MCF 10A (cell line): Measurements from ENCODE around the gene CD96. TPM values are rescaled to one million over a fixed set of nuclear protein-coding genes. Genes with fewer than 3 reads are reported as not detected.

Experiments used
- BruUV-seq: library from RNA; stranded (reverse); fragments of 400-500 nt; replicated peaks from 2 replicates; lab custom pipeline; 2021; lab: Mats Ljungman, UMichigan
- CTCF ChIA-PET: fragments of 300-600 bp; sonication (Branson Sonifier 250); formaldehyde crosslinking; extraction: SDS; loops from one replicate; lab custom pipeline; 2021; ENCODE audit warnings: antibody characterized with exemption, inconsistent platforms; lab: Yijun Ruan, JAX
- POLR2A ChIA-PET: fragments of 300-600, 350-650 bp; sonication (Branson Sonifier 250); formaldehyde crosslinking; extraction: SDS; loops from one replicate; lab custom pipeline; 2020; ENCODE audit warnings: antibody characterized with exemption, inconsistent platforms; lab: Yijun Ruan, JAX
- DNase-seq: peaks from one replicate; pipeline ENCODE4 v3.0.0-alpha.2; 2018; ENCODE audit not compliant: unreplicated experiment
- H3K27ac Mint-ChIP-seq: one replicate; pipeline ENCODE4 v1.8.0; 2022; ENCODE audit warnings: mild to moderate bottlenecking, low read depth, mixed read lengths; ENCODE audit not compliant: unreplicated experiment
- H3K27me3 Mint-ChIP-seq: one replicate; pipeline ENCODE4 v1.8.0; 2022; ENCODE audit warnings: mixed read lengths; ENCODE audit not compliant: insufficient read depth, unreplicated experiment
- H3K36me3 Mint-ChIP-seq: one replicate; pipeline ENCODE4 v1.8.0; 2022; ENCODE audit warnings: mild to moderate bottlenecking, moderate library complexity, mixed read lengths; ENCODE audit not compliant: insufficient read depth, unreplicated experiment
- H3K4me1 Mint-ChIP-seq: one replicate; pipeline ENCODE4 v1.8.0; 2022; ENCODE audit warnings: mixed read lengths; ENCODE audit not compliant: insufficient read depth, unreplicated experiment
- H3K4me3 Mint-ChIP-seq: one replicate; pipeline ENCODE4 v1.8.0; 2022; ENCODE audit warnings: mild to moderate bottlenecking, moderate library complexity, mixed read lengths; ENCODE audit not compliant: unreplicated experiment
- H3K9me3 Mint-ChIP-seq: one replicate; pipeline ENCODE4 v1.8.0; 2022; ENCODE audit warnings: mixed read lengths; ENCODE audit not compliant: unreplicated experiment
- intact Hi-C: fragments of 100-400 bp; cut with micrococcal nuclease; formaldehyde crosslinking; loops from 2 replicates; pipeline ENCODE4 v1.14.1; 2022
- total RNA-seq: library from RNA; stranded (reverse); gene quantifications from 2 replicates; pipeline ENCODE4 v1.2.3, GENCODE V29; 2022
- TF ChIP-seq, protein P1 (sequence below): fragments of 200-600 bp; IDR thresholded peaks from one replicate; pipeline ENCODE4 v1.8.0; 2022; ENCODE audit warnings: antibody characterized with exemption, mild to moderate bottlenecking; ENCODE audit not compliant: unreplicated experiment

The CD96 gene
- total RNA-seq, 1 experiment from 2014 or later = 0.09 TPM

DNA sequence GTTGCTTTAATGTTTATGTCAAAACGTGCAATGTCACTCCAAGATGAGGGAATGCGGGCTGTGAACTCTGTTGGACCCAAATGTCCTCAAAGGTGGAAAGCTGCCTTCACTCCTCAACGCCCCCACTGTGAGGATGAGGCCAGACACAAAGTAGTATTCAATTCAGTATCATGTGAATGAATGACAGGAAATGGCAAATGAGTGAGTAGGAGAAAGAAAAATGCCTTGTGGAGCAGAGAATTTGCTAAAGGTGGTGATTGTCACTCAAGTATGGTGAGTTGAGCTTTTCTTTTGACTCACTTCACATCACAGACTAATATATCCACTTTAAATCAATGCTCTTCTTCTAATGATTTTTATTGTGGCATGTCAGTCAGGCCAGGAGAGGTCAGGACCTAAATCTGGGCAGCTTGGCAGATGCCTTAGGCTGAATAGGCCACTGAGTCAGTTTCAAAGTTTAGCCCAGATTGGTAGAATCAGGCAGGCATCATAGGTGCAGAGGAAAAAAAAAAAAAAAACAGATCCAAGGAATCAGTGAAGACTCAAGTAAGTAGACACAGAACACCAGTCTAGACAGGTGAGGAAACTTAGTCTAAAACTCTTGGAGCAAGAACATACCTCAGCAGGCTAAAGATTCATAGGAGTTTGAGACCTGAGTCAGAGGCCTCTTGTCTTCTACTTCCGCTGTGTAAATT is 124.2 kb downstream of the CD96 start:
- no peak overlapping the region for H3K27ac Mint-ChIP-seq
- POLR2A ChIA-PET = interaction anchor here (0.8 to 2.1 kb wide), 5 partner anchors 11 to 86 kb away, joined by 3 to 4 read pairs (median 3); no protein-coding TSS in a partner anchor

DNA sequence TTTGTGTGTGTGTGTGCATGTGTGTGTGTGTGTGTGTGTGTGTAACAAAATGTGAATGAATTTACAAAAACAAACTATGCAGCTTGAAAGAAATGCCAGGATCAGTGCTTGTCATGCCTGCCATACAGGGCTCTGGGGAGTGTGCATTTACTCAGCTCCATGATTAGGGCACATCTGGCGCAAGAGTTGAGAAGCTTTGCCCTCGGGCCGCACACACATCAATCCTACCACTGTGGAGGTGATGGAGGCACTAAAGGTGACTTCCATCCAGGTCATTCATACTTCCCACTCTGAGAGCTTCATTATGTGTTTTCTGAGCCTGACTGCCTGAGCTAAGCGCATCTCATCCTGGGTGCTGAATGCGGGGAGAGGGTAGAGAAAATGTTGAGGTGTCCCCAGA is 125.2 kb downstream of the CD96 start:
- TF ChIP-seq, protein P1, sequence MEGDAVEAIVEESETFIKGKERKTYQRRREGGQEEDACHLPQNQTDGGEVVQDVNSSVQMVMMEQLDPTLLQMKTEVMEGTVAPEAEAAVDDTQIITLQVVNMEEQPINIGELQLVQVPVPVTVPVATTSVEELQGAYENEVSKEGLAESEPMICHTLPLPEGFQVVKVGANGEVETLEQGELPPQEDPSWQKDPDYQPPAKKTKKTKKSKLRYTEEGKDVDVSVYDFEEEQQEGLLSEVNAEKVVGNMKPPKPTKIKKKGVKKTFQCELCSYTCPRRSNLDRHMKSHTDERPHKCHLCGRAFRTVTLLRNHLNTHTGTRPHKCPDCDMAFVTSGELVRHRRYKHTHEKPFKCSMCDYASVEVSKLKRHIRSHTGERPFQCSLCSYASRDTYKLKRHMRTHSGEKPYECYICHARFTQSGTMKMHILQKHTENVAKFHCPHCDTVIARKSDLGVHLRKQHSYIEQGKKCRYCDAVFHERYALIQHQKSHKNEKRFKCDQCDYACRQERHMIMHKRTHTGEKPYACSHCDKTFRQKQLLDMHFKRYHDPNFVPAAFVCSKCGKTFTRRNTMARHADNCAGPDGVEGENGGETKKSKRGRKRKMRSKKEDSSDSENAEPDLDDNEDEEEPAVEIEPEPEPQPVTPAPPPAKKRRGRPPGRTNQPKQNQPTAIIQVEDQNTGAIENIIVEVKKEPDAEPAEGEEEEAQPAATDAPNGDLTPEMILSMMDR = no peak
- BruUV-seq = no TSS peak
- H3K4me1 Mint-ChIP-seq = peaks cover 33% of the 10 kb centered on the region

More for the DNA sequence above, 124.2 kb downstream of the CD96 start:
- no peak overlapping the region for H3K4me3 Mint-ChIP-seq
- H3K4me1 Mint-ChIP-seq = peaks cover 33% of the 10 kb centered on the region
- no peaks in the 10 kb centered on the region for H3K36me3 Mint-ChIP-seq
- CTCF ChIA-PET = interaction anchor here (0.5 to 2.4 kb wide), 13 partner anchors 14 to 348 kb away, joined by 3 to 6 read pairs (median 4); no protein-coding TSS in a partner anchor
- TF ChIP-seq, protein P1 = no peak
- DNase-seq = no peak
- intact Hi-C loops = no loop called here
- H3K9me3 Mint-ChIP-seq = peaks cover 11% of the 10 kb centered on the region
- H3K27me3 Mint-ChIP-seq = no peaks in the 10 kb centered on the region
- BruUV-seq = no TSS peak

DNA sequence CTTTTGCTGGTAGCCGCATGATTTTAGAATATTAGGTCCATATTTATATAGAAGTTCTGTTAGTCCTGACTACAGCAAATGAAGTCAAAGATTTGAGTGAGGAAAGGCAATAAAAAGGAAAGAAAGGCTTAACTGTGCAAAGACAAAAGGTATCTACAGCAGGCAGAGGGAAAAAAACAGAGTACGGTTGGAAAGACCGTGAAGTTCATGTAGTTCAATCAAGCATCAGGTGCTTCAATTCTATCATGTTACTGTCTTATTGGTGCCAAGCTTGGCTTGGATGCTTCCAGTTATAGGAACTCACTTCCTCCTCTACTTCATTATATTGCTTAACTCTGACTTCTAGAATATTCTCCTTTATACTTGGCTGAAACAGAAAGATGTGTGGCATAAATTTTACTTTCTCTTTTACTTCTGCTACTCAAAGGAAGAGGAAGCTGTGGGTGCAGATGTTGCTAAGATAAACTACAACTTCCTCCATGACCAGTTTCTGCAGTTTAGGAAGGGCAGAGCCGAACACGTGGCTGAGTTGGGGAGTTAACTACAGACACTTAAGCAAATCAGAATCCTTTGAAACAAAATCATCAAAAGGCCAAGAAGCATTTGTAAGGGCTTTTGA is 125.7 kb downstream of the CD96 start:
- H3K4me1 Mint-ChIP-seq = peaks cover 33% of the 10 kb centered on the region
- H3K27me3 Mint-ChIP-seq = no peaks in the 10 kb centered on the region
- H3K27ac Mint-ChIP-seq = no peak overlapping the region
- peaks cover 5% of the 10 kb centered on the region for H3K9me3 Mint-ChIP-seq
- TF ChIP-seq, protein P1 = no peak
- no peak for DNase-seq
- no peak overlapping the region for H3K4me3 Mint-ChIP-seq
- BruUV-seq = no TSS peak
- ChIA-PET CTCF (interaction anchor here (0.6 to 2.4 kb wide), 12 partner anchors 8 to 300 kb away, joined by 3 to 9 read pairs (median 5); no protein-coding TSS in a partner anchor), POLR2A (interaction anchor here (0.6 to 2.1 kb wide), 5 partner anchors 10 to 437 kb away, joined by 3 to 7 read pairs (median 3); no protein-coding TSS in a partner anchor)
- intact Hi-C loops = no loop called here
- H3K36me3 Mint-ChIP-seq = no peaks in the 10 kb centered on the region

More for the DNA sequence above, 125.2 kb downstream of the CD96 start:
- H3K27ac Mint-ChIP-seq = no peak overlapping the region
- POLR2A ChIA-PET = interaction anchor here (0.6 to 2.1 kb wide), 5 partner anchors 10 to 437 kb away, joined by 3 to 4 read pairs (median 3); no protein-coding TSS in a partner anchor
- H3K4me3 Mint-ChIP-seq = no peak overlapping the region
- H3K9me3 Mint-ChIP-seq = peaks cover 11% of the 10 kb centered on the region
- intact Hi-C loops = no loop called here
- no peaks in the 10 kb centered on the region for H3K36me3 Mint-ChIP-seq
- CTCF ChIA-PET = interaction anchor here (0.6 to 2.4 kb wide), 13 partner anchors 8 to 301 kb away, joined by 3 to 9 read pairs (median 4); no protein-coding TSS in a partner anchor
- DNase-seq = no peak
- H3K27me3 Mint-ChIP-seq = no peaks in the 10 kb centered on the region

DNA sequence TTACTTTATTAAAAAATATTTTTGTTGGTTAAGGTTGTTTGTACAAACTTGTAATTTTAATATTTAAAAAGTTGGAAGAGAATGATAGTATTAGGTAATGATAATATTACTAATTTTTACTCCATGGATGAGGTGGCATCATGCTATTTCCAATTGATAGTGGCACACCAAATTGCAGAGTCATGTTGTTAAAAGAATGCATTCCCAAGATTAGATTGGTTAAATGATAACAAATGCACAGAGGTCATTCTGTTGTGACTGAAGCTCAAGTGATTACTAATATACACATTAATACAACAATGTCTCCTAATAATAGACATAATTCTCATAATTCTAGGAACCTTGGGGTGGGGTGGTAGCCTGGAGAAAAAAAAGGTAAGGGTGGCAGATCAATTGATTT is 126.3 kb downstream of the CD96 start:
- DNase-seq = no peak
- ChIA-PET POLR2A (interaction anchor here (0.8 to 2.5 kb wide), 11 partner anchors 13 to 310 kb away, joined by 3 to 7 read pairs (median 4); partner anchors contain the start of genes ABHD10 and PHLDB2), CTCF (interaction anchor here (0.6 to 2.7 kb wide), 17 partner anchors 9 to 344 kb away, joined by 3 to 18 read pairs (median 5); no protein-coding TSS in a partner anchor)
- H3K9me3 Mint-ChIP-seq = no peaks in the 10 kb centered on the region
- peaks cover 33% of the 10 kb centered on the region for H3K4me1 Mint-ChIP-seq
- no peaks in the 10 kb centered on the region for H3K27me3 Mint-ChIP-seq
- H3K27ac Mint-ChIP-seq = no peak overlapping the region
- no peaks in the 10 kb centered on the region for H3K36me3 Mint-ChIP-seq
- TF ChIP-seq, protein P1 = no peak
- H3K4me3 Mint-ChIP-seq = no peak overlapping the region
- BruUV-seq = no TSS peak
- intact Hi-C loops = no loop called here
